Smooth muscle cell (in vitro differentiated cells): ENCODE data around the gene WFIKKN2. TPM values are rescaled to one million over a fixed set of nuclear protein-coding genes. Genes with fewer than 3 reads are reported as not detected.
"Not testable (repeated sequence)": the region's sequence is repeated elsewhere in the genome, so short reads cannot be mapped to it uniquely, and the experiment has no call there.

Source experiments
- DNase-seq: peaks from one replicate; lab custom pipeline; 2025; ENCODE audit not compliant: unreplicated experiment; lab: John Stamatoyannopoulos, UW
- H2AFZ ChIP-seq: fragments of 200-600 bp; sonication (generic); 2 replicates; pipeline ENCODE4 v1.6.0; 2016; ENCODE audit warnings: antibody characterized with exemption, low read depth, mild to moderate bottlenecking
- H3F3A ChIP-seq: fragments of 200-600 bp; sonication (generic); 2 replicates; pipeline ENCODE4 v1.6.0; 2017; ENCODE audit warnings: antibody characterized with exemption, low read depth
- H3K27ac ChIP-seq: fragments of 200-600 bp; sonication (generic); 2 replicates; pipeline ENCODE4 v1.5.1; 2016; ENCODE audit warnings: low read depth, mild to moderate bottlenecking
- H3K27me3 ChIP-seq: fragments of 200-600 bp; sonication (generic); 2 replicates; pipeline ENCODE4 v1.6.1; 2016; ENCODE audit warnings: low read depth, mild to moderate bottlenecking
- H3K36me3 ChIP-seq: fragments of 200-600 bp; sonication (generic); 2 replicates; pipeline ENCODE4 v1.5.1; 2016; ENCODE audit warnings: low read depth
- H3K4me1 ChIP-seq: fragments of 200-600 bp; sonication (generic); 2 replicates; pipeline ENCODE4 v1.5.1; 2016; ENCODE audit warnings: low read depth
- H3K4me2 ChIP-seq: fragments of 200-600 bp; sonication (generic); 2 replicates; pipeline ENCODE4 v1.6.0; 2016; ENCODE audit warnings: mild to moderate bottlenecking
- H3K4me3 ChIP-seq: fragments of 200-600 bp; sonication (generic); 2 replicates; pipeline ENCODE4 v1.5.1; 2016; ENCODE audit warnings: mild to moderate bottlenecking
- H3K79me2 ChIP-seq: fragments of 200-600 bp; sonication (generic); 2 replicates; pipeline ENCODE4 v1.6.0; 2016; ENCODE audit warnings: low read depth, mild to moderate bottlenecking
- H3K9ac ChIP-seq: fragments of 200-600 bp; sonication (generic); 2 replicates; pipeline ENCODE4 v1.6.0; 2016; ENCODE audit warnings: low read depth
- H3K9me3 ChIP-seq: fragments of 200-600 bp; sonication (generic); replicated peaks from 2 replicates; pipeline ENCODE4 v1.5.1; 2016; ENCODE audit warnings: low read depth
- H4K20me1 ChIP-seq: fragments of 200-600 bp; sonication (generic); 2 replicates; pipeline ENCODE4 v1.6.0; 2016; ENCODE audit warnings: low read depth
- WGBS: methylation state at CpG from one replicate; pipeline ENCODE4 v1.1.7; 2016; ENCODE audit warnings: low lambda C conversion rate; 5-methylcytosine and 5-hydroxymethylcytosine counted together
- polyA plus RNA-seq: library from polyadenylated mRNA; unstranded; fragments of >200 nt; fragmentation: Nextera tagmentation; extraction: Ambion mirVana; gene quantifications from 2 replicates; pipeline ENCODE4 v1.2.1, GENCODE V29; 2016
- total RNA-seq: library from RNA; depleted of rRNA; stranded (reverse); fragments of >200 nt; gene quantifications from 2 replicates; pipeline ENCODE4 v1.2.3, GENCODE V29; 2014
- TF ChIP-seq, protein P1 (sequence below): fragments of 200-600 bp; sonication (generic); IDR thresholded peaks from 2 replicates; pipeline ENCODE4 v1.5.1; 2017; ENCODE audit warnings: borderline replicate concordance, mild to moderate bottlenecking, antibody characterized with exemption; ENCODE audit not compliant: insufficient read depth, poor library complexity, severe bottlenecking

The WFIKKN2 gene
- total and polyA plus RNA-seq, 2 experiments from 2014 or later: not detected

DNA sequence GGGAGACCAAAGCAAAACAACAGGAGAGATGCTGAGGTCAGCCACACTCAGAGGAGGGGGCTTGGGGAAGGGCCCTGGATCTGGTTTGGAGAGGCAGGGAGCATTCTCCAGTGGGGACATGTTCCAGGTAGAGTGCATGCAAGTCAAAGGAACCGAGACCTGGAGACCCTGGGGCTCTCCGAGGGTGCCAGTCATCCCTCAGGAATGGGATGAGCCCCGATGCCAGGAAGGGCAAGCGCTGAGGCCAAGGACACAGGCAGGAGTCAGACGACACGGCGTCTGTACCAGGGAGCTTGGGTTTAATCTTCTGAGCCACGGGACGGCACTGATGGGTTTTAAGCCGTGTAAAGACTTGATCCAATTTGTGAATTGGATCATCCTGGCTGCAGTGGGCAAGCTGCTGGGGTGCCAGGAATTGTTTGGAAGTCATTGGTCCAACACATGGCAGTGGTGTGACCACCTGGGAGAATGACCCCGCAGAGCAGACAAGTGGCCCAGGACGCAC is 35.1 kb upstream of the WFIKKN2 start:
- DNase-seq: no peak
- no peaks in the 10 kb centered on the region for H3K79me2 ChIP-seq
- TF ChIP-seq, protein P1, sequence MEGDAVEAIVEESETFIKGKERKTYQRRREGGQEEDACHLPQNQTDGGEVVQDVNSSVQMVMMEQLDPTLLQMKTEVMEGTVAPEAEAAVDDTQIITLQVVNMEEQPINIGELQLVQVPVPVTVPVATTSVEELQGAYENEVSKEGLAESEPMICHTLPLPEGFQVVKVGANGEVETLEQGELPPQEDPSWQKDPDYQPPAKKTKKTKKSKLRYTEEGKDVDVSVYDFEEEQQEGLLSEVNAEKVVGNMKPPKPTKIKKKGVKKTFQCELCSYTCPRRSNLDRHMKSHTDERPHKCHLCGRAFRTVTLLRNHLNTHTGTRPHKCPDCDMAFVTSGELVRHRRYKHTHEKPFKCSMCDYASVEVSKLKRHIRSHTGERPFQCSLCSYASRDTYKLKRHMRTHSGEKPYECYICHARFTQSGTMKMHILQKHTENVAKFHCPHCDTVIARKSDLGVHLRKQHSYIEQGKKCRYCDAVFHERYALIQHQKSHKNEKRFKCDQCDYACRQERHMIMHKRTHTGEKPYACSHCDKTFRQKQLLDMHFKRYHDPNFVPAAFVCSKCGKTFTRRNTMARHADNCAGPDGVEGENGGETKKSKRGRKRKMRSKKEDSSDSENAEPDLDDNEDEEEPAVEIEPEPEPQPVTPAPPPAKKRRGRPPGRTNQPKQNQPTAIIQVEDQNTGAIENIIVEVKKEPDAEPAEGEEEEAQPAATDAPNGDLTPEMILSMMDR: no peak
- H3K36me3 ChIP-seq: no peaks in the 10 kb centered on the region
- H3K4me2 ChIP-seq: no peak overlapping the region
- H3K9me3 ChIP-seq: no peaks in the 10 kb centered on the region
- H3K4me1 ChIP-seq: peaks cover 11% of the 10 kb centered on the region
- no peaks in the 10 kb centered on the region for H4K20me1 ChIP-seq
- H3F3A ChIP-seq: no peaks in the 10 kb centered on the region
- H3K27me3 ChIP-seq: no peaks in the 10 kb centered on the region
- H2AFZ ChIP-seq: no peak overlapping the region
- H3K27ac ChIP-seq: no peak overlapping the region
- H3K9ac ChIP-seq: no peak overlapping the region
- WGBS: 91% methylated on average over 12 of the region's 12 CpGs
- no peak overlapping the region for H3K4me3 ChIP-seq

DNA sequence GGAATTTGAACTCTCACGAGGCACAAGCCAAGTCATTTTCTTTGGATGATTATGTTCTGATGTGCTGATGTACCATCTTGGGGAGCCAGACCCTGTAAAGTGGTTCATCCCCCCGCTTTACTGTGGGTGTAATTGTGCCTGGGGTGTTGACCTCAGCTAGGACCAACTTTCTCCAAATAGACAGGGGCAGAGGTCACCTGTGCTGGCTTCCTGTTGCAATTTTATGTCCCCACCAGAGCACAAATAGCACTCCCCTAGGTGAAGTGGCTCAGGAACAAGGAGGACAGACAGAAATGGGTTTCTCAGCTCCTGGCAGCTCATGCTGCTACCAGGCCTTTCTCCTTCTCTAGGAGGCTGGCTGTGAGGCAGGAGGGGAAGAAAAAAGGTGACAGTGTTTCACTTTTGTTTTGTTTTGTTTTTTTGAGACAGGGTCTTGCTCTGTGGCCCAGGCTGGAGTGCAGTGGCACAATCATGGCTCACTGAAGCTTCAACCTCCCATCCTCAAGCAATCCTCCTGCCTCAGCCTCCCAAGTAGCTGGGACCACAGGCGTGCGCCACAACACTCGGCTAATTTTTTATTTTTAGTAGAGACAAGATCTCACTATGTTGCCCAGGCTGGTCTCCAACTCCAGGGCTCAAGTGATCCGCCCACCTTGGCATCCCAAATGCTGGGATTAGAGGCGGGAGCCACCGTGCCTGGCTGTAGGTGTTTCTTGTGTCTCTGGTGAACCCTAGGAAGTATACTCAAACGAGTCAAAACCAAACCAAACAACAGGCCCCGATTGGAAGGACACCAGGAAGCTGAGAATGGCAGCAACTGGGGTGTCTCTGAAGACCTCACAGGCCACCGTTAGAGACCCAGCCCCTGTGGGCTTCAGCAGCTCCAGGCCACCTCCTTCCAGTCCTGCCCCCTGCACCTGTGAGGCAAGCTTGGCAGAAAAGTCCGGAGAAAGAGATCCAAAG is 32.5 kb upstream of the WFIKKN2 start:
- Histone ChIP-seq H3K79me2 (no peaks in the 10 kb centered on the region), H3K4me2 (no peak overlapping the region), H3K36me3 (no peaks in the 10 kb centered on the region), H3K4me3 (no peak overlapping the region), H3K9ac (no peak overlapping the region), H4K20me1 (no peaks in the 10 kb centered on the region), H3K27ac (no peak overlapping the region), H3F3A (no peaks in the 10 kb centered on the region), H2AFZ (peak overlapping the region; percentile 45), H3K9me3 (no peaks in the 10 kb centered on the region), H3K4me1 (peaks cover 11% of the 10 kb centered on the region), H3K27me3 (no peaks in the 10 kb centered on the region)
- TF ChIP-seq, protein P1: no peak
- 90% methylated on average over 12 of the region's 12 CpGs for WGBS
- no peak for DNase-seq

DNA sequence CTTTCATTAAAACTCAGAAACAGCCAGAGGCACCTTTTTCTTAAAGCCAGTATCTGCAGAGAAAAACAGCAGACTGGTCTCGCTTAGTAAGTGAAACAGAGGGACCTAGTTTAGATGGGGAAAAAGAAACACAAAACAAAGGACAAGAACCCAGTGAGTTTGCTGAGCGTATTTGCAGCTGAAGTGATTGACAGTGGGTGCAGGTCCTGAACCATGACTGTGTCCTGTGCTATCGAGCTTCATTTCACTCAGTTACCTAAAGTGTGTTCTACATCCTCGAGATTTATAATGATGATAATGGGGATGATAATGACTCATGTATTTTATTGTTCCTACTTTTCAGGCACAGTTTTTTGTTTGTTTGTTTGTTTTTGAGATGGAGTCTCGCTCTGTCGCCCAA is 31.7 kb upstream of the WFIKKN2 start:
- DNase-seq: no peak
- 79% methylated on average over 6 of the region's 6 CpGs for WGBS
- Histone ChIP-seq H3K27ac (no peak overlapping the region), H3K4me1 (peaks cover 11% of the 10 kb centered on the region), H3K4me3 (no peak overlapping the region), H2AFZ (peak overlapping the region; percentile 45), H3K4me2 (no peak overlapping the region), H3K27me3 (no peaks in the 10 kb centered on the region), H3K36me3 (no peaks in the 10 kb centered on the region), H3K9me3 (no peaks in the 10 kb centered on the region), H3K9ac (no peak overlapping the region), H3K79me2 (no peaks in the 10 kb centered on the region), H3F3A (no peaks in the 10 kb centered on the region), H4K20me1 (no peaks in the 10 kb centered on the region)
- TF ChIP-seq, protein P1: no peak

DNA sequence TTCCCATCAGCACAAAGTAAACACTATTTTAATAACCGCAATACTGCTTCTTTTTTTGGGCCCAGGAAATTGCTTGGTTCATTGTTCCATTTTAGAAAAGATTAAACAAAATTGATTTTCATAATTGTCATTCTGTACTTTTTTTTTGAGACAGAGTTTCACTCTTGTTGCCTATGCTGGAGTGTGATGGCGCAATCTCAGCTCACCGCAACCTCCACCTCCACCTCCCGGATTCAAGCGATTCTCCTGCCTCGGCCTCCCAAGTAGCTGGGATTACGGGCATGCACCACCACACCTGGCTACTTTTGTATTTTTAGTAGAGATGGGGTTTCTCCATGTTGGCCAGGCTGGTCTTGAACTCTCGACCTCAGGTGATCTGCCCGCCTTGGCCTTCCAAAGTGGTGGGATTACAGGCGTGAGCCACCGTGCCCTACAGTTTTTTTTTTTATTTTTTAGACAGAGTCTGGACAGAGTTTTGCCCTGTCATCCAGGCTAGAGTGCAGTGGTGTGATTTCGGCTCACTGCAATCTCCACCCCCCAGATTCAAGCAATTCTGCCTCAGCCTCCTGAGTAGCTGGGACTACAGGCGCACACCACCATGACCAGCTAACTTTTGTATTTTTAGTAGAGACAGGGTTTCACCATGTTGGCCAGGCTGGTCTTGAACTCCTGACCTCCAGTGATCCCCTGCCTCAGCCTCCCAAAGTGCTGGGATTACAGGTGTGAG is 30.5 kb upstream of the WFIKKN2 start:
- WGBS: 95% methylated on average over 13 of the region's 13 CpGs
- not testable (repeated sequence) for H2AFZ ChIP-seq, H3K4me3 ChIP-seq, H3F3A ChIP-seq, H3K27me3 ChIP-seq, H3K36me3 ChIP-seq, DNase-seq, H3K9ac ChIP-seq, H3K79me2 ChIP-seq, H3K27ac ChIP-seq, H3K9me3 ChIP-seq, H3K4me2 ChIP-seq, H3K4me1 ChIP-seq, H4K20me1 ChIP-seq
